ENCODE measurements around the gene MAX. TPM values are rescaled to one million over a fixed set of nuclear protein-coding genes. Genes with fewer than 3 reads are reported as not detected.

Gene MAX
- total and polyA plus RNA-seq, 2 of the 13 experiments (the other 11 are each of a cell fraction or from before 2014, with no cell fraction given), result 28.5 to 29.3 TPM

GRCh38 chr14:65052832-65053231 lies 49.5 kb downstream of the MAX start:
- WGBS (ENCODE audit: low lambda C conversion rate), result 88% methylated on average over 3 of the region's 4 CpGs
- no peak overlapping the region for H3K27ac ChIP-seq (ENCODE audit: extremely low read length, insufficient read depth, low read length)
- ChIA-PET CTCF (ENCODE audit: low intra/inter-chr PET ratio, low total read pairs) (no interaction called here), POLR2A (no interaction called here)
- no peak for DNase-seq (ENCODE audit: low spot score)
- no peak overlapping the region for H3K9ac ChIP-seq (ENCODE audit: insufficient read depth, low read depth, low read length)
- H2AFZ ChIP-seq (ENCODE audit: low read length), result no peak overlapping the region
- H3K4me1 ChIP-seq (ENCODE audit: insufficient read depth, low read length), result no peaks in the 10 kb centered on the region
- in situ Hi-C loops (cut with HindIII; ENCODE audit: extremely low pct_ligation_motif_present, low pct_unique_long_range_greater_than_20kb), result no loop called here
- H3K27me3 ChIP-seq (ENCODE audit: control insufficient read depth in 1 of 2, insufficient read depth in 2 of 2, low read length in 2 of 2), result no peaks in the 10 kb centered on the region
- no peak for ATAC-seq
- no peak overlapping the region for H3K4me3 ChIP-seq (replicated peaks in 1 of 3; ENCODE audit: insufficient read depth in 1 of 3, low read depth in 2 of 3, low read length in 3 of 3)
- no peak for FAIRE-seq
- no peak overlapping the region for H3K4me2 ChIP-seq (ENCODE audit: low read depth, low read length)
- H3K79me2 ChIP-seq (ENCODE audit: insufficient read depth, low read length), result no peaks in the 10 kb centered on the region
- H4K20me1 ChIP-seq (ENCODE audit: insufficient read depth, low read length), result no peaks in the 10 kb centered on the region
- H3K9me3 ChIP-seq (ENCODE audit: low read length), result no peaks in the 10 kb centered on the region
- H3K36me3 ChIP-seq (replicated peaks in 1 of 2; ENCODE audit: control insufficient read depth in 1 of 2, insufficient read depth in 2 of 2, low read length in 2 of 2), result peaks cover 13 to 40% of the 10 kb centered on the region in 2 experiments
- BruUV-seq (replicated peaks), result no TSS peak
- intact Hi-C loops (cut with micrococcal nuclease; ENCODE audit: unreplicated experiment), result no loop called here
- TF ChIP-seq SYNCRIP (IDR thresholded peaks at IDR 0.05; ENCODE audit: insufficient read depth, low read depth, low read length) (no peak), ZNF569 (CRISPR knock-in tag; IDR thresholded peaks at IDR 0.05; ENCODE audit: borderline replicate concordance) (no peak), ZNF780A (CRISPR knock-in tag; IDR thresholded peaks at IDR 0.05) (no peak), JARID2 (CRISPR knock-in tag; IDR thresholded peaks at IDR 0.05; ENCODE audit: insufficient replicate concordance) (no peak), NFKBIZ (CRISPR knock-in tag; IDR thresholded peaks at IDR 0.05) (no peak), ZNF781 (CRISPR knock-in tag; IDR thresholded peaks at IDR 0.05; ENCODE audit: borderline replicate concordance, not compliant biosample characterization) (no peak), ZNF691 (CRISPR knock-in tag; IDR thresholded peaks at IDR 0.05; ENCODE audit: borderline replicate concordance, low read depth) (no peak), DMTF1 (CRISPR knock-in tag; IDR thresholded peaks at IDR 0.05) (no peak), ZNF260 (CRISPR knock-in tag; IDR thresholded peaks at IDR 0.05; ENCODE audit: borderline replicate concordance, low read depth) (no peak), SNAPC2 (CRISPR knock-in tag; IDR thresholded peaks at IDR 0.05) (no peak), ZEB1 (IDR thresholded peaks at IDR 0.05; ENCODE audit: insufficient replicate concordance, low read depth) (no peak), ZBTB43 (CRISPR knock-in tag; conservative IDR thresholded peaks at IDR 0.05) (no peak), MLX (CRISPR knock-in tag; IDR thresholded peaks at IDR 0.05) (no peak), TAF15 (IDR thresholded peaks at IDR 0.05; ENCODE audit: low read depth, low read length, poor library complexity, severe bottlenecking) (no peak), ZNF749 (CRISPR knock-in tag; IDR thresholded peaks at IDR 0.05; ENCODE audit: borderline replicate concordance) (no peak), SMARCE1 (IDR thresholded peaks at IDR 0.05; ENCODE audit: borderline replicate concordance) (no peak)
- TF ChIP-seq, protein P1, sequence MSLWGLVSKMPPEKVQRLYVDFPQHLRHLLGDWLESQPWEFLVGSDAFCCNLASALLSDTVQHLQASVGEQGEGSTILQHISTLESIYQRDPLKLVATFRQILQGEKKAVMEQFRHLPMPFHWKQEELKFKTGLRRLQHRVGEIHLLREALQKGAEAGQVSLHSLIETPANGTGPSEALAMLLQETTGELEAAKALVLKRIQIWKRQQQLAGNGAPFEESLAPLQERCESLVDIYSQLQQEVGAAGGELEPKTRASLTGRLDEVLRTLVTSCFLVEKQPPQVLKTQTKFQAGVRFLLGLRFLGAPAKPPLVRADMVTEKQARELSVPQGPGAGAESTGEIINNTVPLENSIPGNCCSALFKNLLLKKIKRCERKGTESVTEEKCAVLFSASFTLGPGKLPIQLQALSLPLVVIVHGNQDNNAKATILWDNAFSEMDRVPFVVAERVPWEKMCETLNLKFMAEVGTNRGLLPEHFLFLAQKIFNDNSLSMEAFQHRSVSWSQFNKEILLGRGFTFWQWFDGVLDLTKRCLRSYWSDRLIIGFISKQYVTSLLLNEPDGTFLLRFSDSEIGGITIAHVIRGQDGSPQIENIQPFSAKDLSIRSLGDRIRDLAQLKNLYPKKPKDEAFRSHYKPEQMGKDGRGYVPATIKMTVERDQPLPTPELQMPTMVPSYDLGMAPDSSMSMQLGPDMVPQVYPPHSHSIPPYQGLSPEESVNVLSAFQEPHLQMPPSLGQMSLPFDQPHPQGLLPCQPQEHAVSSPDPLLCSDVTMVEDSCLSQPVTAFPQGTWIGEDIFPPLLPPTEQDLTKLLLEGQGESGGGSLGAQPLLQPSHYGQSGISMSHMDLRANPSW (CRISPR knock-in tag; IDR thresholded peaks at IDR 0.05; ENCODE audit: borderline replicate concordance), result no peak

Measured in HepG2 (cell line).